ENCODE measurements around the gene ZC3H14.

The ZC3H14 gene

DNA sequence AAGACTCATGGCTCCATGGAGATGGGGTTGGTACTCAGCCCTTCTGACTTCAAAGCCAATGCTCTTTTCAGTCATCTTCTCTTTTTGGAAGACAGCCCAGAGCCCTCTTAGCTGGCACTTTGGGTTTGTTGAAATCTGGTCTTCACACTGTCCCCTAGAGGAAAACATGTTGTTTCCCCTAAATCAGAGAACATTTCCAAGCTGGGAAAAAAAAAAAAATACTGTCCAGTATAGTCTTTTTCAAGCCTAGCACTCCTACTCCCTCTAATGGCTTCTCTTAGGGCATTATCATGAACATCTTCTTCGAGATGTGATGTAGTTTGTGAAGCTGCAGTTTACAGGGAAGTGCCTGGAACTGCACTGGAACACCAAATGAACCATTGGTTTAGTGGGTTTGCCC lies 3.0 kb upstream of the ZC3H14 start:
- H3K4me3 ChIP-seq (ENCODE audit: low read depth, low read length): no peak overlapping the region

GRCh38 chr14:88562532-88562830 lies 356 bp upstream of the ZC3H14 start:
- CTCF ChIA-PET: no interaction called here
- Histone ChIP-seq H3K4me1 (ENCODE audit: control insufficient read depth, insufficient read depth, low read length) (peaks cover 5% of the 10 kb centered on the region), H3K36me3 (ENCODE audit: control insufficient read depth in 2 of 2, insufficient read depth in 1 of 2, low read length in 2 of 2) (peaks cover 9 to 13% of the 10 kb centered on the region in 2 experiments), H3K4me3 (ENCODE audit: low read depth, low read length) (peak overlapping the region; percentile 100), H3K9me3 (ENCODE audit: control insufficient read depth, insufficient read depth, low read depth, low read length) (no peaks in the 10 kb centered on the region), H3K27ac (ENCODE audit: extremely low read depth, low read depth, low read length) (peak overlapping the region; percentile 96; the same call in 1 of the 2 replicates)
- TF ChIP-seq ZNF776 (tag by site-specific recombination; IDR thresholded peaks at IDR 0.05; ENCODE audit: borderline replicate concordance): no peak
- TF ChIP-seq, protein P1, sequence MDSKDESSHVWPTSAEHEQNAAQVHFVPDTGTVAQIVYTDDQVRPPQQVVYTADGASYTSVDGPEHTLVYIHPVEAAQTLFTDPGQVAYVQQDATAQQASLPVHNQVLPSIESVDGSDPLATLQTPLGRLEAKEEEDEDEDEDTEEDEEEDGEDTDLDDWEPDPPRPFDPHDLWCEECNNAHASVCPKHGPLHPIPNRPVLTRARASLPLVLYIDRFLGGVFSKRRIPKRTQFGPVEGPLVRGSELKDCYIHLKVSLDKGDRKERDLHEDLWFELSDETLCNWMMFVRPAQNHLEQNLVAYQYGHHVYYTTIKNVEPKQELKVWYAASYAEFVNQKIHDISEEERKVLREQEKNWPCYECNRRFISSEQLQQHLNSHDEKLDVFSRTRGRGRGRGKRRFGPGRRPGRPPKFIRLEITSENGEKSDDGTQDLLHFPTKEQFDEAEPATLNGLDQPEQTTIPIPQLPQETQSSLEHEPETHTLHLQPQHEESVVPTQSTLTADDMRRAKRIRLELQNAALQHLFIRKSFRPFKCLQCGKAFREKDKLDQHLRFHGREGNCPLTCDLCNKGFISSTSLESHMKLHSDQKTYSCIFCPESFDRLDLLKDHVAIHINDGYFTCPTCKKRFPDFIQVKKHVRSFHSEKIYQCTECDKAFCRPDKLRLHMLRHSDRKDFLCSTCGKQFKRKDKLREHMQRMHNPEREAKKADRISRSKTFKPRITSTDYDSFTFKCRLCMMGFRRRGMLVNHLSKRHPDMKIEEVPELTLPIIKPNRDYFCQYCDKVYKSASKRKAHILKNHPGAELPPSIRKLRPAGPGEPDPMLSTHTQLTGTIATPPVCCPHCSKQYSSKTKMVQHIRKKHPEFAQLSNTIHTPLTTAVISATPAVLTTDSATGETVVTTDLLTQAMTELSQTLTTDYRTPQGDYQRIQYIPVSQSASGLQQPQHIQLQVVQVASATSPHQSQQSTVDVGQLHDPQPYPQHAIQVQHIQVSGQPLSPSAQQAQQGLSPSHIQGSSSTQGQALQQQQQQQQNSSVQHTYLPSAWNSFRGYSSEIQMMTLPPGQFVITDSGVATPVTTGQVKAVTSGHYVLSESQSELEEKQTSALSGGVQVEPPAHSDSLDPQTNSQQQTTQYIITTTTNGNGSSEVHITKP (tag by site-specific recombination; IDR thresholded peaks at IDR 0.05): peak; percentile 52
- POLR2A ChIA-PET: no interaction called here

More for the DNA sequence above, 3.0 kb upstream of the ZC3H14 start:
- ChIA-PET CTCF (interaction anchor here (0.6 to 1.5 kb wide), 7 partner anchors 19 to 371 kb away, joined by 3 to 10 read pairs (median 3); no protein-coding TSS in a partner anchor), POLR2A (no interaction called here)
- H3K4me1 ChIP-seq (ENCODE audit: control insufficient read depth, insufficient read depth, low read length): peaks cover 9% of the 10 kb centered on the region
- H3K36me3 ChIP-seq (ENCODE audit: control insufficient read depth in 2 of 2, insufficient read depth in 1 of 2, low read length in 2 of 2): no peaks in the 10 kb centered on the region
- H3K27ac ChIP-seq (ENCODE audit: extremely low read depth, low read depth, low read length): no peak overlapping the region
- TF ChIP-seq, protein P2, sequence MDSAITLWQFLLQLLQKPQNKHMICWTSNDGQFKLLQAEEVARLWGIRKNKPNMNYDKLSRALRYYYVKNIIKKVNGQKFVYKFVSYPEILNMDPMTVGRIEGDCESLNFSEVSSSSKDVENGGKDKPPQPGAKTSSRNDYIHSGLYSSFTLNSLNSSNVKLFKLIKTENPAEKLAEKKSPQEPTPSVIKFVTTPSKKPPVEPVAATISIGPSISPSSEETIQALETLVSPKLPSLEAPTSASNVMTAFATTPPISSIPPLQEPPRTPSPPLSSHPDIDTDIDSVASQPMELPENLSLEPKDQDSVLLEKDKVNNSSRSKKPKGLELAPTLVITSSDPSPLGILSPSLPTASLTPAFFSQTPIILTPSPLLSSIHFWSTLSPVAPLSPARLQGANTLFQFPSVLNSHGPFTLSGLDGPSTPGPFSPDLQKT (IDR thresholded peaks at IDR 0.05; ENCODE audit: borderline replicate concordance, low read depth, low read length): no peak
- no peak for TF ChIP-seq ZNF133 (tag by site-specific recombination; IDR thresholded peaks at IDR 0.05)
- TF ChIP-seq YY1 (tag by site-specific recombination; IDR thresholded peaks at IDR 0.05): no peak
- no peak for TF ChIP-seq ZBTB1 (tag by site-specific recombination; IDR thresholded peaks at IDR 0.05)
- no peak for TF ChIP-seq MZF1 (tag by site-specific recombination; IDR thresholded peaks at IDR 0.05; ENCODE audit: borderline replicate concordance)
- TF ChIP-seq CTCF (tag by site-specific recombination; IDR thresholded peaks at IDR 0.05): peak; percentile 54
- 0 out of 2 replicates have a peak, but pooled peaks have one; percentile 15 for TF ChIP-seq FEZF1 (tag by site-specific recombination; IDR thresholded peaks at IDR 0.05)
- TF ChIP-seq GLI4 (tag by site-specific recombination; IDR thresholded peaks at IDR 0.05): no peak
- TF ChIP-seq ZNF184 (tag by site-specific recombination; IDR thresholded peaks at IDR 0.05): no peak
- no peak for TF ChIP-seq ZNF658 (tag by site-specific recombination; IDR thresholded peaks at IDR 0.05)
- TF ChIP-seq GLIS1 (tag by site-specific recombination; IDR thresholded peaks at IDR 0.05): no peak
- TF ChIP-seq ZNF654 (tag by site-specific recombination; IDR thresholded peaks at IDR 0.05; ENCODE audit: low read depth): peak; percentile 39
- TF ChIP-seq ZNF146 (tag by site-specific recombination; IDR thresholded peaks at IDR 0.05): no peak
- H3K9me3 ChIP-seq (ENCODE audit: control insufficient read depth, insufficient read depth, low read depth, low read length): no peaks in the 10 kb centered on the region

DNA sequence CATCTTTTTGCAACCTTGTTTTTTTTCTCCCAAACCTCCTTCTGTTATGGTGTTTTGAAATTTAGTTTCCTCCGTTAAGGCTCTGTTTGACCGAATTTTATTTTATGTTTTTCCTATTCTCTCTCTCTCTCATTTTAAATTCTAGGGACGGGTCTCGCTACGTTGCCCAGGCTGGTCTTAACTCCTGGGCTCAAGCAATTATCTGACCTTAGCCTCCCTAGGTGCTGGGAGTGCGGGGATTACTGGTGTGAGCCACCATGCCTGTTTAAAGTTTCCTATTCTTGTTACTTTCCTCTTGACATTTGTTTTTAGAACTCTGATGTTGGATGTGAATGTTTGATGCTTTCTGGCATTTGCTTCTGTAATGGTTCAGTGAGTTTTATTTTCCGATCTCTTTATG lies 1.0 kb downstream of the ZC3H14 start:
- peak overlapping the region; percentile 100 for H3K4me3 ChIP-seq (ENCODE audit: low read depth, low read length)
- TF ChIP-seq ZBTB11 (tag by site-specific recombination; conservative IDR thresholded peaks at IDR 0.05; ENCODE audit: low read depth) (no peak), ZNF121 (tag by site-specific recombination; IDR thresholded peaks at IDR 0.05) (peak; percentile 92)
- H3K36me3 ChIP-seq (ENCODE audit: control insufficient read depth in 2 of 2, insufficient read depth in 1 of 2, low read length in 2 of 2): peaks cover 23 to 26% of the 10 kb centered on the region in 2 experiments
- H3K9me3 ChIP-seq (ENCODE audit: control insufficient read depth, insufficient read depth, low read depth, low read length): no peaks in the 10 kb centered on the region
- ChIA-PET CTCF (interaction anchor here (1.5 kb wide), 1 partner anchor 9 kb away, joined by 4 read pairs; no protein-coding TSS in a partner anchor), POLR2A (interaction anchor here (0.5 to 0.7 kb wide), 2 partner anchors 12 to 725 kb away, joined by 4 read pairs; no protein-coding TSS in a partner anchor)
- no peak overlapping the region for H3K27ac ChIP-seq (ENCODE audit: extremely low read depth, low read depth, low read length)
- H3K4me1 ChIP-seq (ENCODE audit: control insufficient read depth, insufficient read depth, low read length): peaks cover 5% of the 10 kb centered on the region

Data from HEK293 (cell line).